H1 (cell line): ENCODE data around the gene OBSCN. TPM values are rescaled to one million over a fixed set of nuclear protein-coding genes. Genes with fewer than 3 reads are reported as not detected.

Experiments
- CTCF ChIA-PET: fragments of 300-600 bp; sonication (Branson Sonifier 250); formaldehyde crosslinking; loops from one replicate; lab custom pipeline; 2021; ENCODE audit not compliant: partially characterized antibody; lab: Charles Lee
- POLR2A ChIA-PET: fragments of 300-600 bp; sonication (Branson Sonifier 250); formaldehyde crosslinking; loops from one replicate; lab custom pipeline; 2021; ENCODE audit warnings: inconsistent platforms; ENCODE audit not compliant: partially characterized antibody; lab: Charles Lee
- DNase-seq, 2 experiments: peaks; one replicate each; pipeline versions ENCODE4 v3.0.0 to v3.0.0-alpha.2; 2010 to 2022; ENCODE audit warnings: low spot score in 2 of 2, low read depth in 1 of 2, mixed read lengths in 1 of 2
- FAIRE-seq: peaks from 2 replicates; lab custom pipeline; 2011; peaks lifted over from hg19 to GRCh38; lab: Jason Lieb, UNC
- H2AFZ ChIP-seq: 2 replicates; pipeline ENCODE4 v1.8.1; 2012; ENCODE audit warnings: low read length, inconsistent platforms
- H2AK5ac ChIP-seq: 2 replicates; pipeline ENCODE4 v1.6.1; 2013; ENCODE audit warnings: low read depth, low read length
- H2BK120ac ChIP-seq: replicated peaks from 2 replicates; pipeline ENCODE3; 2013; ENCODE audit warnings: low read depth, low read length, inconsistent platforms
- H2BK12ac ChIP-seq: 2 replicates; pipeline ENCODE4 v1.6.1; 2013; ENCODE audit warnings: low read depth, low read length
- H2BK15ac ChIP-seq: 2 replicates; pipeline ENCODE4 v1.6.1; 2013; ENCODE audit warnings: low read length
- H2BK20ac ChIP-seq: 2 replicates; pipeline ENCODE4 v1.6.1; 2013; ENCODE audit warnings: low read length
- H2BK5ac ChIP-seq: 2 replicates; pipeline ENCODE4 v1.6.1; 2013; ENCODE audit warnings: low read depth, low read length
- H3K14ac ChIP-seq: 2 replicates; pipeline ENCODE4 v1.6.1; 2013; ENCODE audit warnings: inconsistent platforms; ENCODE audit not compliant: insufficient read length
- H3K18ac ChIP-seq: 2 replicates; pipeline ENCODE4 v1.6.1; 2013; ENCODE audit warnings: low read length; ENCODE audit errors: extremely low read depth
- H3K23ac ChIP-seq: 2 replicates; pipeline ENCODE4 v1.6.1; 2013; ENCODE audit warnings: inconsistent platforms; ENCODE audit not compliant: insufficient read length
- H3K23me2 ChIP-seq: 2 replicates; pipeline ENCODE4 v1.6.1; 2013; ENCODE audit warnings: low read depth, low read length
- H3K27ac ChIP-seq: 2 replicates; pipeline ENCODE4 v1.6.1; 2011; ENCODE audit warnings: low read depth, low read length, inconsistent platforms
- H3K27me3 ChIP-seq, 4 experiments: replicated peaks in 1 of 4; 1 replicate in 1 of 4; 2 replicates in 3 of 4; pipeline versions ENCODE4 v1.6.1 to v1.8.1; 2011 to 2013; ENCODE audit warnings: low read length in 3 of 4, mild to moderate bottlenecking in 3 of 4, inconsistent platforms in 2 of 4, mixed read lengths in 2 of 4, moderate library complexity in 1 of 4; ENCODE audit not compliant: control insufficient read depth in 3 of 4, insufficient read depth in 3 of 4; ENCODE audit errors: extremely low read depth in 1 of 4
- H3K36me3 ChIP-seq, 4 experiments: 2 replicates each; pipeline versions ENCODE4 v1.6.1 to v1.8.1; 2011 to 2013; ENCODE audit warnings: mild to moderate bottlenecking in 4 of 4, low read length in 3 of 4, moderate library complexity in 2 of 4, control low read depth in 1 of 4, inconsistent platforms in 1 of 4; ENCODE audit not compliant: insufficient read depth in 4 of 4, control insufficient read depth in 2 of 4
- H3K4ac ChIP-seq: replicated peaks from 2 replicates; pipeline ENCODE3; 2013; ENCODE audit warnings: low read length, low read depth, mixed read lengths, inconsistent platforms; ENCODE audit not compliant: insufficient read length
- H3K4me1 ChIP-seq, 4 experiments: replicated peaks in 1 of 4; 1 replicate in 1 of 4; 2 replicates in 3 of 4; pipeline versions ENCODE4 v1.6.1 to v1.8.1; 2011 to 2013; ENCODE audit warnings: low read length in 3 of 4, inconsistent platforms in 2 of 4, mixed read lengths in 1 of 4; ENCODE audit not compliant: insufficient read depth in 4 of 4, control insufficient read depth in 3 of 4
- H3K4me2 ChIP-seq, 2 experiments: 2 replicates each; pipeline versions ENCODE4 v1.6.1 to v1.8.1; 2011 to 2013; ENCODE audit warnings: low read depth in 2 of 2, low read length in 2 of 2, control low read depth in 1 of 2, inconsistent platforms in 1 of 2, mild to moderate bottlenecking in 1 of 2; ENCODE audit not compliant: insufficient read depth in 1 of 2
- H3K4me3 ChIP-seq, 4 experiments: fragments of 200-600, 300-600 bp in 1 of 4; sonication (generic), shearing (Covaris generic), sonication (Bioruptor Twin) in 1 of 4; 2 replicates each; pipeline versions ENCODE4 v1.5.1 to v1.8.1; 2011 to 2016; ENCODE audit warnings: low read length in 4 of 4, low read depth in 3 of 4, control low read depth in 2 of 4, inconsistent platforms in 2 of 4, mild to moderate bottlenecking in 2 of 4, mixed read lengths in 1 of 4, moderate library complexity in 1 of 4; ENCODE audit not compliant: insufficient read depth in 2 of 4; ENCODE audit errors: extremely low read depth in 1 of 4
- H3K56ac ChIP-seq: replicated peaks from 2 replicates; pipeline ENCODE3; 2013; ENCODE audit warnings: low read depth, mild to moderate bottlenecking, mixed read lengths, low read length, inconsistent platforms; ENCODE audit not compliant: insufficient read length
- H3K79me1 ChIP-seq: 2 replicates; pipeline ENCODE4 v1.6.1; 2013; ENCODE audit warnings: low read depth, low read length, control low read depth
- H3K79me2 ChIP-seq, 2 experiments: 2 replicates each; pipeline versions ENCODE4 v1.6.1 to v1.8.1; 2012 to 2013; ENCODE audit warnings: low read length in 2 of 2, mild to moderate bottlenecking in 2 of 2, inconsistent platforms in 1 of 2; ENCODE audit not compliant: insufficient read depth in 2 of 2, control insufficient read depth in 1 of 2
- H3K9ac ChIP-seq, 4 experiments: replicated peaks in 1 of 4; 1 replicate in 1 of 4; 2 replicates in 3 of 4; pipeline versions ENCODE4 v1.6.1 to v1.8.1; 2011 to 2013; ENCODE audit warnings: low read depth in 3 of 4, low read length in 3 of 4, control low read depth in 2 of 4, mild to moderate bottlenecking in 2 of 4, moderate library complexity in 2 of 4, inconsistent platforms in 1 of 4; ENCODE audit errors: extremely low read depth in 1 of 4
- H3K9me3 ChIP-seq, 2 experiments: 2 replicates each; pipeline versions ENCODE4 v1.6.1 to v1.8.1; 2012 to 2013; ENCODE audit warnings: mild to moderate bottlenecking in 2 of 2, moderate library complexity in 2 of 2, control low read depth in 1 of 2, inconsistent platforms in 1 of 2, low read depth in 1 of 2, low read length in 1 of 2, mixed read lengths in 1 of 2; ENCODE audit not compliant: insufficient read depth in 2 of 2
- H4K20me1 ChIP-seq, 2 experiments: replicated peaks in 1 of 2; 2 replicates each; pipeline versions ENCODE3 to v1.8.1; 2011 to 2013; ENCODE audit warnings: inconsistent platforms in 2 of 2, low read length in 2 of 2, mild to moderate bottlenecking in 1 of 2; ENCODE audit not compliant: insufficient read depth in 2 of 2, control insufficient read depth in 1 of 2
- H4K5ac ChIP-seq: 2 replicates; pipeline ENCODE4 v1.6.1; 2013; ENCODE audit warnings: low read length, low read depth, mixed read lengths, inconsistent platforms; ENCODE audit not compliant: insufficient read length
- H4K8ac ChIP-seq: 2 replicates; pipeline ENCODE4 v1.8.0; 2013; ENCODE audit warnings: mild to moderate bottlenecking, moderate library complexity, low read length, inconsistent platforms; ENCODE audit not compliant: insufficient read depth; ENCODE audit errors: extremely low read depth
- H4K91ac ChIP-seq: replicated peaks from 2 replicates; pipeline ENCODE3; 2013; ENCODE audit warnings: low read length, mixed read lengths, inconsistent platforms; ENCODE audit not compliant: insufficient read length
- BCL11A ChIP-seq, 2 experiments: IDR thresholded peaks; one replicate each; pipeline ENCODE4 v1.6.1; 2011; ENCODE audit warnings: low read depth in 2 of 2, low read length in 2 of 2, mild to moderate bottlenecking in 2 of 2
- CREB1 ChIP-seq: IDR thresholded peaks from 2 replicates; pipeline ENCODE4 v1.6.1; 2012; ENCODE audit warnings: inconsistent platforms
- KDM1A ChIP-seq: fragments of 200-600, 300-600 bp; sonication (generic); IDR thresholded peaks from 2 replicates; pipeline ENCODE4 v1.7.1; 2016; ENCODE audit warnings: mild to moderate bottlenecking, low read length, borderline replicate concordance
- KDM5A ChIP-seq: fragments of 200-600 bp; IDR thresholded peaks from 2 replicates; pipeline ENCODE4 v1.7.1; 2012; ENCODE audit warnings: mild to moderate bottlenecking, low read length, inconsistent platforms, mixed read lengths
- NRF1 ChIP-seq: IDR thresholded peaks from 2 replicates; pipeline ENCODE4 v1.6.1; 2011; ENCODE audit warnings: mild to moderate bottlenecking, low read depth, low read length, improper control_type of control experiment
- POU5F1 ChIP-seq: IDR thresholded peaks from 2 replicates; pipeline ENCODE4 v1.6.1; 2011; ENCODE audit warnings: low read depth, mild to moderate bottlenecking, low read length, moderate library complexity
- SAP30 ChIP-seq: fragments of 300-600 bp; sonication (generic); IDR thresholded peaks from 2 replicates; pipeline ENCODE4 v1.7.1; 2012; ENCODE audit warnings: low read length, moderate library complexity, mild to moderate bottlenecking, inconsistent platforms; ENCODE audit not compliant: insufficient read depth, insufficient replicate concordance
- SIX5 ChIP-seq: IDR thresholded peaks from 2 replicates; pipeline ENCODE4 v1.6.1; 2011; ENCODE audit warnings: mild to moderate bottlenecking, low read depth, low read length
- SP2 ChIP-seq: IDR thresholded peaks from 2 replicates; pipeline ENCODE4 v1.6.1; 2012; ENCODE audit warnings: mild to moderate bottlenecking, low read length, inconsistent platforms
- SP4 ChIP-seq: IDR thresholded peaks from 2 replicates; pipeline ENCODE4 v1.6.1; 2012; ENCODE audit warnings: low read length, inconsistent platforms
- WGBS, 2 experiments: shearing (Covaris generic) in 1 of 2; methylation state at CpG; one replicate each; pipeline versions ENCODE4 v1.1.6 to v1.1.7; 2013 to 2015; ENCODE audit warnings: low lambda C conversion rate in 2 of 2, mixed read lengths in 2 of 2, inconsistent platforms in 1 of 2, low coverage in 1 of 2, missing lambda C conversion rate in 1 of 2; ENCODE audit not compliant: insufficient replicate concordance in 2 of 2, insufficient coverage in 1 of 2, insufficient read length in 1 of 2; ENCODE audit errors: extremely low coverage in 1 of 2, missing lambda C conversion rate in 1 of 2; 5-methylcytosine and 5-hydroxymethylcytosine counted together
- polyA plus RNA-seq, 7 experiments: library from polyadenylated mRNA; depleted of rRNA in 3 of 7; stranded (reverse) in 5 of 7; unstranded in 2 of 7; fragments of >200 nt in 5 of 7; fragments of 200-250 nt in 2 of 7; gene quantifications; 1 replicate in 5 of 7; 2 replicates in 1 of 7; 4 replicates in 1 of 7; pipeline versions ENCODE4 v1.2.1 to v1.2.3, GENCODE V29; 2011 to 2013; ENCODE audit warnings: missing spikeins in 2 of 7, mixed read lengths in 2 of 7
- total RNA-seq: library from RNA; stranded (reverse); fragmentation: NEBNext Ultra II Directional; extraction: Animal tissue kit (Norgen Biotek cat#: 25700); gene quantifications from 2 replicates; pipeline ENCODE4 v1.2.1, GENCODE V29; 2021
- TF ChIP-seq, protein P1 (sequence below), 3 experiments: IDR thresholded peaks; 1 replicate in 2 of 3; 2 replicates in 1 of 3; pipeline versions ENCODE4 v1.5.1 to v1.6.1; 2011; ENCODE audit warnings: low read length in 3 of 3, mild to moderate bottlenecking in 3 of 3, inconsistent platforms in 2 of 3, low read depth in 1 of 3, moderate library complexity in 1 of 3; ENCODE audit not compliant: insufficient read depth in 1 of 3; ENCODE audit errors: control extremely low read depth in 1 of 3

Gene OBSCN
- total and polyA plus RNA-seq, 2 of the 8 experiments (the other 6 are each of a cell fraction or from before 2014, with no cell fraction given), result 7.5 to 28.4 TPM

DNA sequence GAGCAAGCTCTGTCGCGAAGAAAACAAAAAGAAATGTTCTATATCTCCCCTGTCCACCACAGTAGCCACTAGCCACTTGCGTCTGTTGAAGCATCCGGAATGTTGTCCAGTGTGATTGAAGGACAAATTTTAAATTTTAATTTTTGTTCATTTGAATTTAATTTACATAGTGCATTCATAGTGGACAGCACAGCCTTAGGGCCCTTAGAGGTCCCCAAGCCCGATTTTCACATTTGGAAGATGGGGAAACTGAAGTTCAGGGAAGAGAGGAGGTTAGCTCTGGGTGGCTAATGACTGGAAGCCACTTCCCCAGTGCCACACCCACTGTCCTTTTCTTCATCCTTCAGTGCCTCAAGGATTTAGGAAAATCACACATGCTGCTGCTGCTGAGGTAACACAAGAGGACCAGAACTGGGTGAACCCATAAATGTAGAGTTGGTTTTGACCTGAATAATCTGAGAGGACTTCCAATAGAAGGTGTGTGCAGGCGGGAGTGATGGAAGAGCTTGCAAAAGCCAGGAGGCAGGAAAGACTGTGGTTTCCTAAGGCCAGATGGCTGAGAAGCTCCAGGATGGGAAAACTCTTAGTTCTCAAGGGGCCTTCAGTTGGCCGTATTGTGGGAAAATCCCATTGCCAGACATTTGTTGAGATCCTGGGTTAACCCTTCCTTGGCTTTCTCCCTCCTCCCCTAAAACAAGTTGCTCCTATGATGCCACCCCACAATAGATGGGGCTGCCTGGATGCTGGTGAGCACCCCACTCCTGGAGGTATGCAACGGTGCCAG is 149.2 kb downstream of the OBSCN start:
- POLR2A ChIA-PET, result interaction anchor here (0.9 to 1.0 kb wide), 2 partner anchors 11 to 48 kb away, joined by 3 read pairs; no protein-coding TSS in a partner anchor
- Histone ChIP-seq H2BK20ac (no peak overlapping the region), H3K9me3 (peaks cover 0 to 3% of the 10 kb centered on the region in 2 experiments; a peak in 1 of 4 replicates), H3K4ac (no peak overlapping the region), H3K18ac (no peak overlapping the region), H3K14ac (no peak overlapping the region), H3K9ac (no peak overlapping the region), H4K20me1 (no peaks in the 10 kb centered on the region), H2BK12ac (no peak overlapping the region), H3K23me2 (no peaks in the 10 kb centered on the region), H3K4me2 (no peak overlapping the region), H3K79me1 (no peaks in the 10 kb centered on the region), H3K27me3 (no peaks in the 10 kb centered on the region; a peak in 1 of 7 replicates), H2AK5ac (no peak overlapping the region), H3K27ac (no peak overlapping the region), H3K23ac (no peak overlapping the region), H2BK5ac (no peak overlapping the region), H2BK120ac (no peak overlapping the region), H3K79me2 (no peaks in the 10 kb centered on the region), H4K91ac (no peak overlapping the region), H4K8ac (no peak overlapping the region), H4K5ac (no peak overlapping the region), H2BK15ac (no peak overlapping the region), H3K56ac (no peak overlapping the region), H3K36me3 (no peaks in the 10 kb centered on the region), H3K4me1 (no peaks in the 10 kb centered on the region; a peak in 2 of 7 replicates), H3K4me3 (no peak overlapping the region), H2AFZ (no peak overlapping the region)
- 90% methylated on average over 8 of the region's 8 CpGs; no CpG with 5 or more reads in 1 of the 2 experiments for whole genome bisulfite sequencing, 2 experiments
- FAIRE-seq (no peak), DNase-seq (no peak)
- CTCF ChIA-PET, result interaction anchor here (0.9 to 1.3 kb wide), 2 partner anchors 11 to 17 kb away, joined by 3 read pairs; no protein-coding TSS in a partner anchor
- TF ChIP-seq SP2, result no peak
- TF ChIP-seq KDM5A, result no peak
- TF ChIP-seq CREB1, result no peak
- no peak for TF ChIP-seq BCL11A (IDR thresholded peaks at IDR 0.05; ENCODE audit: low read depth in 2 of 2, low read length in 2 of 2)
- no peak for TF ChIP-seq SAP30
- no peak for TF ChIP-seq SIX5
- no peak for TF ChIP-seq NRF1
- no peak for TF ChIP-seq POU5F1
- TF ChIP-seq, protein P1, sequence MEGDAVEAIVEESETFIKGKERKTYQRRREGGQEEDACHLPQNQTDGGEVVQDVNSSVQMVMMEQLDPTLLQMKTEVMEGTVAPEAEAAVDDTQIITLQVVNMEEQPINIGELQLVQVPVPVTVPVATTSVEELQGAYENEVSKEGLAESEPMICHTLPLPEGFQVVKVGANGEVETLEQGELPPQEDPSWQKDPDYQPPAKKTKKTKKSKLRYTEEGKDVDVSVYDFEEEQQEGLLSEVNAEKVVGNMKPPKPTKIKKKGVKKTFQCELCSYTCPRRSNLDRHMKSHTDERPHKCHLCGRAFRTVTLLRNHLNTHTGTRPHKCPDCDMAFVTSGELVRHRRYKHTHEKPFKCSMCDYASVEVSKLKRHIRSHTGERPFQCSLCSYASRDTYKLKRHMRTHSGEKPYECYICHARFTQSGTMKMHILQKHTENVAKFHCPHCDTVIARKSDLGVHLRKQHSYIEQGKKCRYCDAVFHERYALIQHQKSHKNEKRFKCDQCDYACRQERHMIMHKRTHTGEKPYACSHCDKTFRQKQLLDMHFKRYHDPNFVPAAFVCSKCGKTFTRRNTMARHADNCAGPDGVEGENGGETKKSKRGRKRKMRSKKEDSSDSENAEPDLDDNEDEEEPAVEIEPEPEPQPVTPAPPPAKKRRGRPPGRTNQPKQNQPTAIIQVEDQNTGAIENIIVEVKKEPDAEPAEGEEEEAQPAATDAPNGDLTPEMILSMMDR (IDR thresholded peaks at IDR 0.05; ENCODE audit: control extremely low read depth in 1 of 3, insufficient read depth in 1 of 3, low read depth in 1 of 3, low read length in 3 of 3), result no peak
- TF ChIP-seq SP4, result no peak
- no peak for TF ChIP-seq KDM1A
